Epithelial cell of esophagus (primary cell): ENCODE measurements around the gene ZNF675.
"Not testable (repeated sequence)": the region's sequence is repeated elsewhere in the genome, so short reads cannot be mapped to it uniquely, and the experiment has no call there.

Experiments used
- DNase-seq: peaks from one replicate; pipeline ENCODE4 v3.0.0; 2010; ENCODE audit warnings: low read depth
- H3K4me3 ChIP-seq: 2 replicates; pipeline ENCODE4 v1.5.1; 2011; ENCODE audit warnings: mild to moderate bottlenecking, low read length, control low read depth
- TF ChIP-seq, protein P1 (sequence below): IDR thresholded peaks from 2 replicates; pipeline ENCODE4 v1.5.1; 2011; ENCODE audit warnings: low read depth, mild to moderate bottlenecking, low read length, control low read depth, inconsistent platforms; ENCODE audit not compliant: insufficient read depth; ENCODE audit errors: missing control alignments

Gene ZNF675

DNA sequence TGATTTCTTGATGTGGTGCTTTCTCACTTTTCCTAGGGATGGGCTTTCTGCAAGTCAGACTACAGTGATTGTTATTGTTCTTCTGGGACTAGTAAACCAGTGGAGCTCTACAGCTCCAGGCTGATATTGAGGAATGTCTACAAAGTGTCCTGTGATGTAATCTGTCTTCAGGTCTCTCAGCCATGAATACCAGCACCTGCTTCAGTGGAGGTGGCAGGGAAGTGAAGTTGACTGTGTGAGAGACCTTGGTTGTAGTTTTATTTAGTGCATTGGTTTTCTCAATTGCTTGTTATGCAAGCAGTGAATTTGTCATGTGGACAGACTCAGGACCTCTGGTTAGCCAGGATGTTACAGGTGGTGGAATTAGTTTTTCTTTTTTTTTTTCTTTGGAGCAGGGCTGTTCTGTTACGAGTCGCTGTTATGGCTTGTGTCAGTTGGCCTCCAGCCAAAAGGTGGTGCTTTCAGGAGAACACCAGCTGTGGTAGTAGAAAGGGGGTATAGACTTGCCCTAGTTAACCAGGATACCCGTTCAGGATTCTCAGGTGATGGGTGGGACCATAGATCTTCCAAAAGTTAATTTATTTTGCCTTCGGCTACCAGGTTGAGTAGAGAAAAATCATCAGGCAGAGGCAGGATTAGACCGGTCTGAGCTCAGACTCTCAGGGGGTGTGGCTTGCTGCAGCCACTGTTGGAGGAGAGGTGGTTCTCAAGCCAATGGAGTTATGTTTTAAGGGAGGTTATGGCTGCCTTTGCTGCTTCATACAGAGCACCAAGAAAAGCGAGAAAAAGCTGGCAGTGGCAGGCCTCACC lies 11.9 kb upstream of the ZNF675 start:
- TF ChIP-seq, protein P1, sequence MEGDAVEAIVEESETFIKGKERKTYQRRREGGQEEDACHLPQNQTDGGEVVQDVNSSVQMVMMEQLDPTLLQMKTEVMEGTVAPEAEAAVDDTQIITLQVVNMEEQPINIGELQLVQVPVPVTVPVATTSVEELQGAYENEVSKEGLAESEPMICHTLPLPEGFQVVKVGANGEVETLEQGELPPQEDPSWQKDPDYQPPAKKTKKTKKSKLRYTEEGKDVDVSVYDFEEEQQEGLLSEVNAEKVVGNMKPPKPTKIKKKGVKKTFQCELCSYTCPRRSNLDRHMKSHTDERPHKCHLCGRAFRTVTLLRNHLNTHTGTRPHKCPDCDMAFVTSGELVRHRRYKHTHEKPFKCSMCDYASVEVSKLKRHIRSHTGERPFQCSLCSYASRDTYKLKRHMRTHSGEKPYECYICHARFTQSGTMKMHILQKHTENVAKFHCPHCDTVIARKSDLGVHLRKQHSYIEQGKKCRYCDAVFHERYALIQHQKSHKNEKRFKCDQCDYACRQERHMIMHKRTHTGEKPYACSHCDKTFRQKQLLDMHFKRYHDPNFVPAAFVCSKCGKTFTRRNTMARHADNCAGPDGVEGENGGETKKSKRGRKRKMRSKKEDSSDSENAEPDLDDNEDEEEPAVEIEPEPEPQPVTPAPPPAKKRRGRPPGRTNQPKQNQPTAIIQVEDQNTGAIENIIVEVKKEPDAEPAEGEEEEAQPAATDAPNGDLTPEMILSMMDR, result no peak
- H3K4me3 ChIP-seq, result no peak overlapping the region
- peak; percentile 68 for DNase-seq

DNA sequence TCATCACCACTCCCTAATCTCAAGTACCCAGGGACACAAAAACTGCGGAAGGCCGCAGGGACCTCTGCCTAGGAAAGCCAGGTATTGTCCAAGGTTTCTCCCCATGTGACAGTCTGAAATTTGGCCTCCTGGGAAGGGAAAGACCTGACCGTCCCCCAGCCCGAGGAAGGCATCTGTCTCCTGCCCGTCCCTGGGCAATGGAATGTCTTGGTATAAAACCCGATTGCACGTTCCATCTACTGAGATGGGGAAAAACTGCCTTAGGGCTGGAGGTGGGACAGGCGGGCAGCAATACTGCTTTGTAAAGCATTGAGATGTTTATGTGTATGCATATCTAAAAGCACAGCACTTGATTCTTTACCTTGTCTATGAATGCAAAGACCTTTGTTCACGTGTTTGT lies 5.9 kb upstream of the ZNF675 start:
- not testable (repeated sequence) for DNase-seq, H3K4me3 ChIP-seq

DNA sequence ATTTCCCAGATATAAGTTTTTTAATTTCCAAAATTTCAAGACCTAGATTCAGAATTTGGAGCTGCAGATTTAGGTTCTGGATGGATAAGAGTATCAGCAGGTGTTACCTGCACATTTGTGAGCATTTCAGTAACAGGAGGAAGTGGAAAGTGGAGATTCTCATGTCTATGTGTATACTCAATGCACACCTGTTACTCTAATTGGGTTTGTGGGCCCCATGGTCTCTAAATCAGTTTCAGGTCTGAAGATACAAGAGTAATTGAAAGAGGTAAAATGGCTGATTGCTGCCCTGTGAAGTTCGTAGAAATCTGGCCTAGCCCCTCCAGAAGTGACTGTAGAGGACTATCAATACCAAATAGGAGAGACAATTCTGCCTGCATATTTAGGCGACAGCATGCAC lies 13.9 kb downstream of the ZNF675 start:
- TF ChIP-seq, protein P1, result no peak
- H3K4me3 ChIP-seq, result no peak overlapping the region

DNA sequence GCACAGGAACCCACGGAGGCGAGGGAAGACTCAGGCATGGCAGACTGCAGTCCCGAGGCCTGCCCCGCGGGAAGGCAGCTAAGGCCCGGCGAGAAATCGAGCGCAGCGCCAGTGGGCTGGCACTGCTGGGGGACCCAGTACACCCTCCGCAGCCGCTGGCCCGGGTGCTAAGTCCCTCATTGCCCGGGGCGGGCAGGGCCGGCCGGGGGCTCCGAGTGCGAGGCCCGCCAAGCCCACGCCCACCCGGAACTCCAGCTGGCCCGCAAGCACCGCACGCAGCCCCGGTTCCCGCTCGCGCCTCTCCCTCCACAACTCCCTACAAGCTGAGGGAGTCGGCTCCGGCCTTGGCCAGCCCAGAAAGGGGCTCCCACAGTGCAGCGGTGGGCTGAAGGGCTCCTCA lies 18.4 kb downstream of the ZNF675 start:
- H3K4me3 ChIP-seq, DNase-seq: not testable (repeated sequence)

More for the DNA sequence above, 13.9 kb downstream of the ZNF675 start:
- DNase-seq, result no peak

DNA sequence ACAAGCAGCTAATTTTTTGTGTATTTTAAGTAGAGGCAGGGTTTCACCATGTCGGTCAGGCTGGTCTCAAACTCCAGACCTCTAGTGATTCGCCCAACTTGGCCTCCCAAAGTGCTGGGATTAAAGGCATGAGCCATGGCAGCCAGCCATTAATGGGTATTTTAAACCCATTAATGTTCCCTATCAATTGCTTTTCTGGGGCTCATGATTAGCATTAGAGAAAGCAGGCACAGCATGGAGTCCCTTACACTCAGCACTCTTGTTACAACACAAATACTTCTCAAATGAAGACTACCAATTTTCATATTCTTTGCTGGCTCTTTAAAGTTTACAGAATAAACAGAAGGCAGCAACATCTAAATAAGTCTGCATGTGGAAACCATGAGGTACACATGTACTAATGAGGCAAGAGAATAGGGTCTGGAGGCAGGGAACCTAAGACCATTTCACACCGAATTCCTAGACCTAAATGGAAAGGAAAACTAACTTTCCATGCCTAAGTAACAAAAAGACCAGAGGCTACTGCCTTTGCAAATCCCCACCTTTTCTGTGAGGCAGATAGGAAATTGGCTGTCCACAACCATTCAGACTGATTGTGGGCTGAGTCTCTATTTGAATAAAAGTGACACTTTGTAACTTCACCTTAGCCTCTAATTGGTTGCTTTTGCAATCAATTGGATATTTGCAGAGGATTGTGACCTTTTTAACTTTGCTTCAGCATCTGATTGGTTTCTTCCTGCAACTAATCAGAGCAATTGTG lies 21.2 kb downstream of the ZNF675 start:
- DNase-seq, result no peak
- TF ChIP-seq, protein P1, result no peak
- no peak overlapping the region for H3K4me3 ChIP-seq

DNA sequence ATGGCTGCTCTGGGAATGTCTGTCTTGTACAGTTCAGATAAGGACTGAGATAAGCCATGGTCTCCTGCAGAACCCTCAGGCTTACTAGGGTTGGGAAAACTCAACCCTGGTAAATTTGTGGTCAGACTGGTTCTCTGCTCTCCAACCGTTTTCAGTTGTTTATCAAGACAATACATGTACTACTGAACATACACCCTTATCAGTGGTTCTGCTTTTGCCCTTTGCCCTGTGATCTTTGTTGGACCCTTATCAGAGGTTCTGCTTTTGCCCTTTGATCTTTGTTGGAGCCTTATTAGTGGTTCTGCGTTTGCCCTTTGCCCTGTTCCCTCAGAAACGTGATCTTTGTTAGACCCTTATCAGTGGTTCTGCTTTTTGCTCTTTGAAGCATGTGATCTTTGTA lies 37.2 kb downstream of the ZNF675 start:
- not testable (repeated sequence) for DNase-seq, H3K4me3 ChIP-seq
